ENCODE results near the gene TEKT1.

GRCh38 chr17:6782244-6782643, 49.3 kb downstream of the TEKT1 start:
- TF ChIP-seq BHLHE40 (IDR thresholded peaks at IDR 0.05; ENCODE audit: borderline replicate concordance) (no peak), HDGF (IDR thresholded peaks at IDR 0.05; ENCODE audit: borderline replicate concordance) (no peak), SP1 (IDR thresholded peaks at IDR 0.05) (no peak), PKNOX1 (IDR thresholded peaks at IDR 0.05) (no peak)

Measured in HEK293T (cell line).